ENCODE data around the gene TSPO2.

TSPO2 gene

GRCh38 chr6:41075651-41076626 is 33.7 kb downstream of the TSPO2 start:
- no peak for DNase-seq

GRCh38 chr6:41077536-41077935 is 35.3 kb downstream of the TSPO2 start:
- DNase-seq: no peak

- DNase-seq: no peak
Measured at GRCh38 chr6:41078101-41078500, 35.8 kb downstream of the TSPO2 start.

- DNase-seq: no peak
Measured at GRCh38 chr6:41079080-41079479, 36.8 kb downstream of the TSPO2 start.

- DNase-seq: no peak
Measured at GRCh38 chr6:41080621-41081020, 38.4 kb downstream of the TSPO2 start.

GRCh38 chr6:41083072-41083471 is 40.8 kb downstream of the TSPO2 start:
- no peak for DNase-seq

- DNase-seq: no peak
Measured at GRCh38 chr6:41085182-41085581, 42.9 kb downstream of the TSPO2 start.

GRCh38 chr6:41088451-41088850 is 46.2 kb downstream of the TSPO2 start:
- peak; percentile 14 for DNase-seq

GRCh38 chr6:41090841-41091761 is 48.8 kb downstream of the TSPO2 start:
- DNase-seq: no peak

GRCh38 chr6:41092421-41093140 is 50.3 kb downstream of the TSPO2 start:
- peak; percentile 24 for DNase-seq

GRCh38 chr6:41093729-41094128 is 51.5 kb downstream of the TSPO2 start:
- DNase-seq: no peak
